K562 (cell line): Measurements from ENCODE around the gene PDE1C.

ENCODE experiments used
- HSF4 ChIP-seq: fragments of 250-450 bp; sonication (Bioruptor Pico); IDR thresholded peaks from 2 replicates; pipeline ENCODE4 v2.1.2; 2022; ENCODE audit warnings: mild to moderate bottlenecking, moderate library complexity, borderline replicate concordance
- PHF21A ChIP-seq: fragments of 450-650 bp; IDR thresholded peaks from 2 replicates; pipeline ENCODE4 v1.6.1; 2017; ENCODE audit warnings: low read depth, borderline replicate concordance
- ZNF449 ChIP-seq: fragments of 250-450 bp; sonication (Bioruptor Pico); IDR thresholded peaks from 2 replicates; pipeline ENCODE4 v1.8.0; 2022; ENCODE audit warnings: moderate library complexity, mild to moderate bottlenecking, inconsistent platforms

- TF ChIP-seq PHF21A (no peak), HSF4 (CRISPR knock-in tag) (no peak), ZNF449 (no peak)
Measured at GRCh38 chr7:32069116-32069650, 1.0 kb downstream of the PDE1C start.
